DOHH2 (cell line): ENCODE measurements around the gene PCDHB7.
"Not testable (repeated sequence)": the region's sequence is repeated elsewhere in the genome, so short reads cannot be mapped to it uniquely, and the experiment has no call there.

ENCODE experiments used
- EZH2phosphoT487 ChIP-seq: fragments of 200-600 bp; sonication (generic); IDR thresholded peaks from 2 replicates; pipeline ENCODE4 v1.6.1; 2017; ENCODE audit warnings: borderline replicate concordance, mild to moderate bottlenecking, antibody characterized with exemption, low read length, moderate library complexity, mixed read lengths
- TF ChIP-seq, protein P1 (sequence below): fragments of 200-600 bp; sonication (generic); IDR thresholded peaks from one replicate; pipeline ENCODE4 v1.5.1; 2014; ENCODE audit warnings: antibody characterized with exemption, mild to moderate bottlenecking, low read depth, low read length; ENCODE audit not compliant: poor library complexity, severe bottlenecking

DNA sequence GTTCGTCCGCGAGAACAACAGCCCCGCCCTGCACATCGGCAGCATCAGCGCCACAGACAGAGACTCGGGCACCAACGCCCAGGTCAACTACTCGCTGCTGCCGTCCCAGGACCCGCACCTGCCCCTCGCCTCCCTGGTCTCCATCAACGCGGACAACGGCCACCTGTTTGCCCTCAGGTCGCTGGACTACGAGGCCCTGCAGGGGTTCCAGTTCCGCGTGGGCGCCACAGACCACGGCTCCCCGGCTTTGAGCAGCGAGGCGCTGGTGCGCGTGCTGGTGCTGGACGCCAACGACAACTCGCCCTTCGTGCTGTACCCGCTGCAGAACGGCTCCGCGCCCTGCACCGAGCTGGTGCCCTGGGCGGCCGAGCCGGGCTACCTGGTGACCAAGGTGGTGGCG is 37.8 kb downstream of the PCDHB7 start:
- TF ChIP-seq, protein P1, sequence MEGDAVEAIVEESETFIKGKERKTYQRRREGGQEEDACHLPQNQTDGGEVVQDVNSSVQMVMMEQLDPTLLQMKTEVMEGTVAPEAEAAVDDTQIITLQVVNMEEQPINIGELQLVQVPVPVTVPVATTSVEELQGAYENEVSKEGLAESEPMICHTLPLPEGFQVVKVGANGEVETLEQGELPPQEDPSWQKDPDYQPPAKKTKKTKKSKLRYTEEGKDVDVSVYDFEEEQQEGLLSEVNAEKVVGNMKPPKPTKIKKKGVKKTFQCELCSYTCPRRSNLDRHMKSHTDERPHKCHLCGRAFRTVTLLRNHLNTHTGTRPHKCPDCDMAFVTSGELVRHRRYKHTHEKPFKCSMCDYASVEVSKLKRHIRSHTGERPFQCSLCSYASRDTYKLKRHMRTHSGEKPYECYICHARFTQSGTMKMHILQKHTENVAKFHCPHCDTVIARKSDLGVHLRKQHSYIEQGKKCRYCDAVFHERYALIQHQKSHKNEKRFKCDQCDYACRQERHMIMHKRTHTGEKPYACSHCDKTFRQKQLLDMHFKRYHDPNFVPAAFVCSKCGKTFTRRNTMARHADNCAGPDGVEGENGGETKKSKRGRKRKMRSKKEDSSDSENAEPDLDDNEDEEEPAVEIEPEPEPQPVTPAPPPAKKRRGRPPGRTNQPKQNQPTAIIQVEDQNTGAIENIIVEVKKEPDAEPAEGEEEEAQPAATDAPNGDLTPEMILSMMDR: not testable (repeated sequence)
- TF ChIP-seq EZH2phosphoT487: not testable (repeated sequence)
